HepG2 (cell line): ENCODE data around the gene CAMK1D. TPM values are rescaled to one million over a fixed set of nuclear protein-coding genes. Genes with fewer than 3 reads are reported as not detected.
"Not testable (repeated sequence)": the region's sequence is repeated elsewhere in the genome, so short reads cannot be mapped to it uniquely, and the experiment has no call there.

ENCODE experiments used
- ATAC-seq: fragments of 200-7000 bp; cut with Tn5 transposase; 3 replicates; pipeline ENCODE4 v1.9.1; 2020; ENCODE audit warnings: mild to moderate bottlenecking, moderate library complexity
- BruUV-seq: library from RNA; stranded (reverse); fragments of 400-500 nt; replicated peaks from 2 replicates; lab custom pipeline; 2021; lab: Mats Ljungman, UMichigan
- CTCF ChIA-PET: fragments of 300-600 bp; formaldehyde crosslinking; extraction: SDS; loops from one replicate; lab custom pipeline; 2021; ENCODE audit warnings: low total read pairs, inconsistent platforms, low intra/inter-chr PET ratio; lab: Yijun Ruan, JAX
- POLR2A ChIA-PET: fragments of 350-600 bp; sonication (Branson Sonifier 250); formaldehyde crosslinking; loops from one replicate; lab custom pipeline; 2020; ENCODE audit warnings: antibody characterized with exemption, inconsistent platforms; lab: Yijun Ruan, JAX
- DNase-seq: peaks from one replicate; pipeline ENCODE4 v3.0.0-alpha.2; 2015; ENCODE audit warnings: low spot score
- FAIRE-seq: peaks from 3 replicates; lab custom pipeline; 2011; peaks lifted over from hg19 to GRCh38; lab: Jason Lieb, UNC
- H2AFZ ChIP-seq: one replicate; pipeline ENCODE4 v1.6.1; 2011; ENCODE audit warnings: low read length, inconsistent platforms
- H3K27ac ChIP-seq: fragments of 300-600 bp; 3 replicates; pipeline ENCODE4 v1.8.0; 2011; ENCODE audit warnings: mixed run types, mild to moderate bottlenecking, mixed read lengths, low read length, inconsistent platforms; ENCODE audit not compliant: insufficient read depth; ENCODE audit errors: extremely low read length
- H3K27me3 ChIP-seq, 2 experiments: fragments of 200-600 bp in 1 of 2; 2 replicates in 1 of 2; 3 replicates in 1 of 2; pipeline versions ENCODE4 v1.6.0 to v1.8.0; 2011; ENCODE audit warnings: low read length in 2 of 2, mild to moderate bottlenecking in 2 of 2, moderate library complexity in 2 of 2, inconsistent platforms in 1 of 2; ENCODE audit not compliant: insufficient read depth in 2 of 2, control insufficient read depth in 1 of 2
- H3K36me3 ChIP-seq, 2 experiments: fragments of 200-600 bp in 1 of 2; replicated peaks in 1 of 2; 2 replicates in 1 of 2; 3 replicates in 1 of 2; pipeline versions ENCODE4 v1.5.1 to v1.8.0; 2011; ENCODE audit warnings: low read length in 2 of 2, inconsistent platforms in 1 of 2; ENCODE audit not compliant: insufficient read depth in 2 of 2, control insufficient read depth in 1 of 2
- H3K4me1 ChIP-seq: 2 replicates; pipeline ENCODE4 v1.5.1; 2012; ENCODE audit warnings: low read length, inconsistent platforms; ENCODE audit not compliant: insufficient read depth
- H3K4me2 ChIP-seq: 2 replicates; pipeline ENCODE4 v1.6.0; 2011; ENCODE audit warnings: low read depth, low read length, inconsistent platforms
- H3K4me3 ChIP-seq, 3 experiments: fragments of 200-600 bp in 1 of 3; sonication (generic), shearing (Covaris generic) in 1 of 3; replicated peaks in 1 of 3; 2 replicates each; pipeline ENCODE4 v1.5.1; 2011 to 2016; ENCODE audit warnings: low read length in 3 of 3, inconsistent platforms in 2 of 3, low read depth in 2 of 3, mild to moderate bottlenecking in 2 of 3, control low read depth in 1 of 3, mixed read lengths in 1 of 3; ENCODE audit not compliant: insufficient read depth in 1 of 3
- H3K79me2 ChIP-seq: one replicate; pipeline ENCODE4 v1.6.1; 2011; ENCODE audit warnings: low read length, inconsistent platforms; ENCODE audit not compliant: insufficient read depth
- H3K9ac ChIP-seq: 2 replicates; pipeline ENCODE4 v1.6.0; 2011; ENCODE audit warnings: mild to moderate bottlenecking, low read depth, low read length, inconsistent platforms; ENCODE audit not compliant: insufficient read depth
- H3K9me3 ChIP-seq: 2 replicates; pipeline ENCODE4 v1.5.1; 2012; ENCODE audit warnings: mild to moderate bottlenecking, low read length
- H4K20me1 ChIP-seq: 2 replicates; pipeline ENCODE4 v1.6.0; 2011; ENCODE audit warnings: inconsistent platforms, mild to moderate bottlenecking, low read length, moderate library complexity; ENCODE audit not compliant: insufficient read depth
- ATF7 ChIP-seq, 2 experiments: fragments of 450-650 bp in 1 of 2; sonication (generic) in 1 of 2; formaldehyde crosslinking in 1 of 2; IDR thresholded peaks; 2 replicates each; pipeline versions ENCODE4 v1.4.0 to v1.6.1; 2016 to 2020; ENCODE audit warnings: antibody characterized with exemption in 1 of 2, mild to moderate bottlenecking in 1 of 2, missing genetic modification reagents in 1 of 2
- CTCF ChIP-seq: sonication (generic); formaldehyde crosslinking; IDR thresholded peaks from 2 replicates; pipeline ENCODE4 v1.5.0; 2020; ENCODE audit warnings: mild to moderate bottlenecking, missing genetic modification reagents, moderate library complexity
- HOXD1 ChIP-seq: sonication (generic); formaldehyde crosslinking; IDR thresholded peaks from 2 replicates; pipeline ENCODE4 v1.5.0; 2020; ENCODE audit warnings: missing genetic modification reagents
- KDM3A ChIP-seq: IDR thresholded peaks from 2 replicates; pipeline ENCODE4 v1.6.1; 2018; ENCODE audit warnings: low read depth, missing compliant biosample characterization
- MLX ChIP-seq: IDR thresholded peaks from 2 replicates; pipeline ENCODE4 v1.6.1; 2016
- NCOA1 ChIP-seq: sonication (generic); formaldehyde crosslinking; IDR thresholded peaks from 2 replicates; pipeline ENCODE4 v1.9.0; 2021; ENCODE audit warnings: missing genetic modification reagents
- PPARG ChIP-seq: conservative IDR thresholded peaks from 2 replicates; pipeline ENCODE4 v1.6.1; 2016; ENCODE audit warnings: missing biosample characterization, missing genetic modification reagents
- SMARCC2 ChIP-seq: fragments of 450-650 bp; IDR thresholded peaks from 2 replicates; pipeline ENCODE4 v1.6.1; 2017; ENCODE audit warnings: antibody characterized with exemption, mild to moderate bottlenecking
- SSRP1 ChIP-seq: IDR thresholded peaks from 2 replicates; pipeline ENCODE4 v1.6.1; 2016; ENCODE audit warnings: control low read depth
- THAP11 ChIP-seq: IDR thresholded peaks from 2 replicates; pipeline ENCODE4 v1.6.1; 2016; ENCODE audit warnings: missing biosample characterization, missing genetic modification reagents
- ZFP62 ChIP-seq: sonication (generic); formaldehyde crosslinking; IDR thresholded peaks from 2 replicates; pipeline ENCODE4 v1.4.0; 2020; ENCODE audit warnings: missing genetic modification reagents
- ZNF543 ChIP-seq: sonication (generic); formaldehyde crosslinking; IDR thresholded peaks from 2 replicates; pipeline ENCODE4 v1.4.0; 2020; ENCODE audit warnings: mild to moderate bottlenecking, missing genetic modification reagents
- ZNF549 ChIP-seq: sonication (generic); formaldehyde crosslinking; IDR thresholded peaks from 2 replicates; pipeline ENCODE4 v1.5.0; 2020; ENCODE audit warnings: missing genetic modification reagents
- ZNF616 ChIP-seq: sonication (generic); formaldehyde crosslinking; IDR thresholded peaks from 2 replicates; pipeline ENCODE4 v1.5.0; 2020; ENCODE audit warnings: low read depth, mild to moderate bottlenecking, missing genetic modification reagents
- WGBS: methylation state at CpG from one replicate; pipeline ENCODE4 v1.1.6; 2017; ENCODE audit warnings: low lambda C conversion rate; 5-methylcytosine and 5-hydroxymethylcytosine counted together
- in situ Hi-C: cut with HindIII; loops from 2 replicates; pipeline ENCODE4 v1.10.0; 2017; ENCODE audit warnings: low pct_unique_long_range_greater_than_20kb; ENCODE audit not compliant: extremely low pct_ligation_motif_present
- intact Hi-C: fragments of 100-400 bp; cut with micrococcal nuclease; formaldehyde crosslinking; loops from one replicate; pipeline ENCODE4 v1.10.0; 2022; ENCODE audit not compliant: unreplicated experiment
- polyA plus RNA-seq, 8 experiments: library from polyadenylated mRNA; depleted of rRNA in 3 of 8; stranded (reverse) in 7 of 8; unstranded in 1 of 8; fragments of >200 nt; fragmentation: Illumina TruSeq in 4 of 8; extraction: Trizol in 4 of 8; gene quantifications; 2 replicates each; pipeline versions ENCODE4 v1.2.1 to v1.2.3, GENCODE V29; 2011 to 2016; ENCODE audit warnings: low read depth in 4 of 8, missing spikeins in 1 of 8, mixed read lengths in 1 of 8; ENCODE audit not compliant: insufficient read depth in 1 of 8
- total RNA-seq, 5 experiments: library from RNA; depleted of rRNA; stranded (reverse); fragments of >200 nt; fragmentation: Illumina TruSeq; extraction: Trizol; gene quantifications; 2 replicates each; pipeline ENCODE4 v1.2.3, GENCODE V29; 2016; ENCODE audit warnings: low read depth in 1 of 5

The CAMK1D gene
- total and polyA plus RNA-seq, 2 of the 13 experiments (the other 11 are each of a cell fraction or from before 2014, with no cell fraction given) = under 0.01 TPM; not detected in 1

GRCh38 chr10:12546160-12546802, 196.9 kb downstream of the CAMK1D start:
- H4K20me1 ChIP-seq; ATAC-seq; H3K9me3 ChIP-seq; CTCF ChIA-PET; BruUV-seq; H3K4me1 ChIP-seq; DNase-seq; H3K9ac ChIP-seq; H3K79me2 ChIP-seq; in situ Hi-C loops; H2AFZ ChIP-seq; H3K27ac ChIP-seq; H3K36me3 ChIP-seq; intact Hi-C loops; H3K4me2 ChIP-seq; H3K27me3 ChIP-seq; H3K4me3 ChIP-seq; POLR2A ChIA-PET; FAIRE-seq; TF ChIP-seq ATF7 (CRISPR knock-in tag; IDR thresholded peaks at IDR 0.05): not testable (repeated sequence)
- TF ChIP-seq ATF7 (IDR thresholded peaks at IDR 0.05) = 0 out of 2 replicates have a peak, but pooled peaks have one; percentile 13
- 76% methylated on average over 10 of the region's 10 CpGs for WGBS

- no peak for ATAC-seq
- H3K27me3 ChIP-seq = peaks cover 0 to 4% of the 10 kb centered on the region in 2 experiments; a peak in 1 of 5 replicates
- H3K9me3 ChIP-seq = no peaks in the 10 kb centered on the region
- CTCF ChIA-PET = no interaction called here
- no peaks in the 10 kb centered on the region for H3K79me2 ChIP-seq
- in situ Hi-C loops (no loop called here), intact Hi-C loops (no loop called here)
- no peak overlapping the region for H3K9ac ChIP-seq
- 2% methylated on average over 6 of the region's 6 CpGs for WGBS
- no peak overlapping the region for H3K27ac ChIP-seq
- DNase-seq = no peak
- no peaks in the 10 kb centered on the region for H3K4me1 ChIP-seq
- no peaks in the 10 kb centered on the region for H3K36me3 ChIP-seq
- no peak overlapping the region for H2AFZ ChIP-seq
- H4K20me1 ChIP-seq = no peaks in the 10 kb centered on the region
- POLR2A ChIA-PET = no interaction called here
- H3K4me3 ChIP-seq = no peak overlapping the region
- H3K4me2 ChIP-seq = no peak overlapping the region
- FAIRE-seq = no peak
- BruUV-seq = no TSS peak
- TF ChIP-seq SMARCC2 (no peak), THAP11 (no peak), MLX (no peak), ZNF549 (CRISPR knock-in tag) (no peak), HOXD1 (CRISPR knock-in tag) (no peak), KDM3A (CRISPR knock-in tag) (no peak), ZNF543 (no peak), CTCF (CRISPR knock-in tag) (no peak), SSRP1 (CRISPR knock-in tag) (no peak), NCOA1 (CRISPR knock-in tag) (no peak), PPARG (CRISPR knock-in tag) (no peak), ZFP62 (CRISPR knock-in tag) (no peak), ZNF616 (CRISPR knock-in tag) (no peak)
These were observed 198.0 kb downstream of the CAMK1D start for GRCh38 chr10:12547301-12547771.
